Retinal pigment epithelial cell (primary cell): ENCODE data around the gene PDE3A.

Experiments
- DNase-seq: peaks from one replicate; pipeline ENCODE4 v3.0.0-alpha.2; 2010; ENCODE audit warnings: low read depth
- H3K4me3 ChIP-seq: 2 replicates; pipeline ENCODE4 v1.5.1; 2011; ENCODE audit warnings: mild to moderate bottlenecking, low read length, control low read depth, moderate library complexity
- TF ChIP-seq, protein P1 (sequence below): conservative IDR thresholded peaks from 2 replicates; pipeline ENCODE4 v1.5.1; 2011; ENCODE audit warnings: low read depth, low read length, control low read depth, inconsistent platforms

The PDE3A gene

DNA sequence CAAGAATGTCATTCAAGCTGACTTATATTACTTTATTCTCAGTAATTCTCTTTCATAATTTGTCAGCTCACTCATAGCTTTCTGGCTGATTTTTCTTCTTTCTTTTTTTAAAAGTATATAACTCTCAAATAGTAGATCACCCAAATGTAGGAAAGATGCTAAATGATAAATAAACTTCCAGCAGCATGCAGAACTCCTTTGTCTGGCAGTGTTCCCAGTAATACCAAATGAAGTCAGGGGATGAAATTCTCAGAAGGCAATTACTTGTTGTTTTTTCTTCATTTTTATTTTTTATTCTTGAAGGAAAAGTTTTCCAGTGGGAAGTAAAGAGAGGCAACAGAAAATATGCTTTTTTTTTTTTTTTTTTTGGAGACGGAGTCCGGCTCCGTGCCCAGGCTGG, 193.5 kb downstream of the PDE3A start:
- H3K4me3 ChIP-seq = no peak overlapping the region
- TF ChIP-seq, protein P1, sequence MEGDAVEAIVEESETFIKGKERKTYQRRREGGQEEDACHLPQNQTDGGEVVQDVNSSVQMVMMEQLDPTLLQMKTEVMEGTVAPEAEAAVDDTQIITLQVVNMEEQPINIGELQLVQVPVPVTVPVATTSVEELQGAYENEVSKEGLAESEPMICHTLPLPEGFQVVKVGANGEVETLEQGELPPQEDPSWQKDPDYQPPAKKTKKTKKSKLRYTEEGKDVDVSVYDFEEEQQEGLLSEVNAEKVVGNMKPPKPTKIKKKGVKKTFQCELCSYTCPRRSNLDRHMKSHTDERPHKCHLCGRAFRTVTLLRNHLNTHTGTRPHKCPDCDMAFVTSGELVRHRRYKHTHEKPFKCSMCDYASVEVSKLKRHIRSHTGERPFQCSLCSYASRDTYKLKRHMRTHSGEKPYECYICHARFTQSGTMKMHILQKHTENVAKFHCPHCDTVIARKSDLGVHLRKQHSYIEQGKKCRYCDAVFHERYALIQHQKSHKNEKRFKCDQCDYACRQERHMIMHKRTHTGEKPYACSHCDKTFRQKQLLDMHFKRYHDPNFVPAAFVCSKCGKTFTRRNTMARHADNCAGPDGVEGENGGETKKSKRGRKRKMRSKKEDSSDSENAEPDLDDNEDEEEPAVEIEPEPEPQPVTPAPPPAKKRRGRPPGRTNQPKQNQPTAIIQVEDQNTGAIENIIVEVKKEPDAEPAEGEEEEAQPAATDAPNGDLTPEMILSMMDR = no peak
- DNase-seq = no peak

DNA sequence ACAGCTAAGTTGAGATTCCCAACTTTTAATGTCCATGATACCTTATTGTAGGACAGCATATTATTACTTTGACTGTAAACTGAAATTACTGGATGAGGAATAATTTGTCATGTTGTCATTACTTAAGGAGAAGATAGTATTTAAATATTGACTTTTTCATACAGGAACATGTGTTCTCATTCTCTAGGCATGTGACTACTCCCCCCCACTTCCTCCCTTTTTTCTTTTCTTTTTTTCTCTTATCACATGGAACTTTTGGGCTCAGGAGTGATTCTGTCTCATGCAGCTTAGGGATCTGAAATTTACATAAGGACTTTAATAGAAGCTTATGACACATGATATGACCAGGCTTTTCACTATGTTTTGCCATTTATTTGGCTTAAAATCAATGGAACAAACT, 199.1 kb downstream of the PDE3A start:
- no peak for DNase-seq
- H3K4me3 ChIP-seq = no peak overlapping the region
- TF ChIP-seq, protein P1 = no peak

DNA sequence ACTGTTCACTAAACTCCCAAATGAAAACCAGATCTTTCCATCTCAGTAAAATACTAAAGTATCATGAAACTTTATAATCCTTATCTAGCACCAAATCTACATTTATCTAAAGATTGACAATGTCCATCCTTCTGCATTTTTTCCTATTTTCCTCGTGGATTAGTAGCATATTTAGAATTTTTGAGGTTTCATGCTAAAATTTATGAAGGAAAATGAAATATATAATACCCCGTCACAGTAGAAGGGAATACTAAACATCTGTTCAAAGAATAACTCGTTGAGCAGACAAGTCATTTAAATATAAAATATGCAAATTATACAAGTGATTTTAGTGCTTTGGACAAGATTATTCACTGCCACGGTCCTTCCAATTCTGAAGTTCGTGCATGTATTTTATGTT, 204.1 kb downstream of the PDE3A start:
- DNase-seq = no peak
- TF ChIP-seq, protein P1 = no peak
- H3K4me3 ChIP-seq = no peak overlapping the region

DNA sequence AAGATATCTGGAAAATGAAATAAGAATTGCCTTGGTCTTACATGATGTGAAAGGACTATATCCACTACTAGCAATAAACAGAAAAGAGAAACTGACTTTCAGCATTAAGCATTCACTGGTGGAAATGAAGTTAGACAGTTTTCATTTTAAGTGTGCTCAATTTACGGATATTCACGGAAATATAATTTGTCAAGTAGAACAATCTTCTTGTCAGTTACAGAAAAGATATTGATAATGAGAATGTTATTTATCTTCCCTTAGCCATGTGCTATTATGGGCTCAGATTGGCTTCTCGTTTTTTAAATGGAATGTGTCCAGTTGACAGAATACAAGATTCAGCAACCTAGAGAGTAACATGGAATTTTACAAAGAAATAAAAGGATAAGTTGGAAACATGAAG, 208.2 kb downstream of the PDE3A start:
- TF ChIP-seq, protein P1 = no peak
- no peak overlapping the region for H3K4me3 ChIP-seq

DNA sequence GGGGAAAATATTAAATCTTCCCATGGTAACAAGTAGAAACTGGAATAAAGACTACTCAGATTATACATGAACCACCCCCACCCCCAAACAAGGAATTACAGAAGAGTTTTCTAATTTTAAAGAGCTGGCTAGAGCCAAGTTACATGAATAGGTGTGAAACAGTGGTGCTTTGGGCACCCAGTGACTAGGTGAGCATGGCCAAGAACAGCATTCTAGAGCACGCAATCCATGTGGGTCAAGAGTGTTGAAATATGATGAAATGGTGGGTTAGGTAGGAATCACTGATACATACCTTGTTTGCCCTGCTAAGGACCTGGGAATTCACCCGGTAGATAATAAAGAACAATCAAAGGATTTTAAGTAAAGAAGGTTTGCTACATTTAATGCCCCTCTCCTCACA, 208.7 kb downstream of the PDE3A start:
- no peak for DNase-seq
- H3K4me3 ChIP-seq = no peak overlapping the region
- TF ChIP-seq, protein P1 = no peak

More for the DNA sequence above, 208.2 kb downstream of the PDE3A start:
- DNase-seq = no peak

DNA sequence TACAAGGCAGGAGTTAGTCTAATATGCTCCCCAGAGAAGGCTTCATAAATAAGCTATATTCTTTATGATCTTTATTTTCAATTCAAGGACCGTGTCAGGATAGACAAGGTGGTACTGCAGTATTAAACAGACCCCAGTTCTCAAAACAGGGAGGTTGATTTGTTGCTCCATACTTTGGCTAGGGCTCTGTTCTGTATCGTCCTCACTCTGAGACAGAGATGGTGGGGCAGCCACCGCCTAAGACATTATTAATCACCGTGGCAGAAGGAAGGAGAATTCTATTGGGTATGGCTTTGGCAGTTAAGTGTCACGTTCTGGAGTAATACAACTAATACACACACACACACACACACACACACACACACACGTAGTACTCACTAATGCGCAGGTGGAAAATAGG, 209.8 kb downstream of the PDE3A start:
- no peak for DNase-seq
- TF ChIP-seq, protein P1 = no peak
- H3K4me3 ChIP-seq = no peak overlapping the region

DNA sequence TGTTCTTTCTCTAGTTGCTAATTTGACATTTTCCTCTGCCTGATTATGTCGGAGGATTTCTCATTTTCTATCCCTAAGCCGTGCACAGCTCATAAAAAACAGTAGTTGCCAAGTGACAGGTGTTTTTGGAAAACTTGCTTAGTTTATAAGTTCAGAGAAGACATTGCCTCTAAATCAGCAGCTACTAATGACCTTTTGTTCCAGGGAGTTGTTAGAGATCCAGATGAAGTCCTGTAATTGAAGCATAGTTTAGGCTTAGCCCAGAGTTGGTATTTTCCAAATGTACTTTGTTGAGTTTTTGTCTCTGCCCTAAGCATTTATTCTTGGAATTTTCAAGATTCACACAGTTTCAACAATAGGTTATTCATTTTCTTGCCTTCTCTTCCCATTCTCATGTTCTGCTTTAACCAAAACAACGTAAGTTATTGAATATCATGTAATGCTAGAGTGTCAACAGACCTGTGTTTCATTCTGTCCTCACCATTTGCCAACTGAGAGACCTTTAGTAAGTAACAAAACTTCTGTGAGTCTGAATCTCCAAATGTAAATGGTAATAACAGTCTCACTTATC, 216.8 kb downstream of the PDE3A start:
- no peak for DNase-seq
- no peak overlapping the region for H3K4me3 ChIP-seq
- TF ChIP-seq, protein P1 = no peak
